DMS53 treated with DMSO at 0.1 percent for 48 hours (cell line): ENCODE measurements around the gene BAIAP3.
A peak's percentile ranks its signal among the peaks of the same experiment; 100 is the strongest.
"Not testable (repeated sequence)": the region's sequence is repeated elsewhere in the genome, so short reads cannot be mapped to it uniquely, and the experiment has no call there.

Experiments
- DNase-seq: peaks from one replicate; lab custom pipeline; 2025; ENCODE audit not compliant: unreplicated experiment; lab: John Stamatoyannopoulos, UW

BAIAP3 gene

GRCh38 chr16:1333149-1333812 lies at the start of gene BAIAP3:
TSS of gene BAIAP3 (plus strand) at chr16:1333645. CDS start at chr16:1338550, 4,905 bp downstream.
- no peak for DNase-seq

- DNase-seq = no peak
Measured at GRCh38 chr16:1283996-1284616, 49.3 kb upstream of the BAIAP3 start.

- DNase-seq = no peak
Measured at GRCh38 chr16:1285669-1286512, 47.6 kb upstream of the BAIAP3 start.

GRCh38 chr16:1286513-1287094 lies 46.8 kb upstream of the BAIAP3 start:
- no peak for DNase-seq

- DNase-seq = no peak
Measured at GRCh38 chr16:1287982-1288670, 45.3 kb upstream of the BAIAP3 start.

- no peak for DNase-seq
Measured at GRCh38 chr16:1288813-1289476, 44.5 kb upstream of the BAIAP3 start.

GRCh38 chr16:1289477-1289866 lies 44.0 kb upstream of the BAIAP3 start:
- DNase-seq = no peak

- DNase-seq = no peak
Measured at GRCh38 chr16:1290063-1290501, 43.4 kb upstream of the BAIAP3 start.

GRCh38 chr16:1290860-1291575 lies 42.4 kb upstream of the BAIAP3 start:
- no peak for DNase-seq

- peak; percentile 73 for DNase-seq
Measured at GRCh38 chr16:1291576-1291974, 41.9 kb upstream of the BAIAP3 start.

GRCh38 chr16:1292208-1292607 lies 41.2 kb upstream of the BAIAP3 start:
- DNase-seq = not testable (repeated sequence)

GRCh38 chr16:1292808-1293207 lies 40.6 kb upstream of the BAIAP3 start:
- DNase-seq = not testable (repeated sequence)

GRCh38 chr16:1293921-1294656 lies 39.4 kb upstream of the BAIAP3 start:
- DNase-seq = no peak

- DNase-seq = no peak
Measured at GRCh38 chr16:1295465-1295864, 38.0 kb upstream of the BAIAP3 start.

- not testable (repeated sequence) for DNase-seq
Measured at GRCh38 chr16:1296688-1297017, 36.8 kb upstream of the BAIAP3 start.

- DNase-seq = peak; percentile 95
Measured at GRCh38 chr16:1297018-1297696, 36.3 kb upstream of the BAIAP3 start.

- DNase-seq = no peak
Measured at GRCh38 chr16:1298406-1298805, 35.0 kb upstream of the BAIAP3 start.

GRCh38 chr16:1299012-1299867 lies 34.2 kb upstream of the BAIAP3 start:
- no peak for DNase-seq
